Measurements from ENCODE around the gene DCLK3.

Gene DCLK3

GRCh38 chr3:36769926-36770325 lies 5.6 kb upstream of the DCLK3 start:
- DNase-seq (ENCODE audit: extremely low spot score, insufficient read length, low read depth) (no peak), FAIRE-seq (no peak)

DNA sequence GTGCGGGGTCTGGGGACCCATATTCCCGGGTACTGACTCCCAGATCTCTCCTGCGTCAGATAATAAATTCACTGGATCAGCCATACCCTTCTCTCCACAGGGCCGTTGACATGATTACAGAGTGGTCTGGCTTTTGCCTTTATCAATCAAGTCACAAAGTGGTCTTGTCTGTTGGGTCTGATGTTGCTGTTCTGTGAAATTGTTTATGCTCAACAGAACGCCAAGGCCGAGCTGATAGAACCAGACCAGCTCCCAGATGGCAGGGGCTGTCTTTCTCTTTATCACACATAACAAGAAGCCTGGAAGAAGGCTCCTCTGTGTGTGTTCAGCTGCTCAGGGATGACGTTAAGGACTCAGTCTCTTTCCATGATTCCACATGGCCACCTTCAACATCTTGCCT lies 751 bp upstream of the DCLK3 start:
- FAIRE-seq (no peak), DNase-seq (ENCODE audit: extremely low spot score, insufficient read length, low read depth) (no peak)

DNA sequence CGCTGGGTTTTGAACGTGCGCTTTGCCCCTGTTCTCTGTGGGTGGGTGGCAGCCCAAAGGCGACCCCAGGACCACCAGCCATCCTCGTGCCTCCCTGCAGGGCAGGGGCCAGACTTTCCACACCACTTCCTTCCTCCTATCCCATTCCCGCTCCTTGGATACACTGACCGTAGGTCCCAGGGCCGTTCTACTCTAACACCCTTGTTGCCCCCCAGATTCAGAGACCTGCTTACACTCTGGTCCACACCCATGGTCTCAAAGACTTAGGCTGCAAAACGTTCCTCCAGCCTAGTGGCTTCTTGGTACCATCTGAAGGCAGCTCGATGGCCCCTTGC lies 318 bp upstream of the DCLK3 start:
- FAIRE-seq: no peak
- DNase-seq (ENCODE audit: extremely low spot score, insufficient read length, low read depth): no peak

GRCh38 chr3:36762918-36763849 lies 1.2 kb downstream of the DCLK3 start:
- DNase-seq (ENCODE audit: extremely low spot score, insufficient read length, low read depth) (no peak), FAIRE-seq (no peak)

DNA sequence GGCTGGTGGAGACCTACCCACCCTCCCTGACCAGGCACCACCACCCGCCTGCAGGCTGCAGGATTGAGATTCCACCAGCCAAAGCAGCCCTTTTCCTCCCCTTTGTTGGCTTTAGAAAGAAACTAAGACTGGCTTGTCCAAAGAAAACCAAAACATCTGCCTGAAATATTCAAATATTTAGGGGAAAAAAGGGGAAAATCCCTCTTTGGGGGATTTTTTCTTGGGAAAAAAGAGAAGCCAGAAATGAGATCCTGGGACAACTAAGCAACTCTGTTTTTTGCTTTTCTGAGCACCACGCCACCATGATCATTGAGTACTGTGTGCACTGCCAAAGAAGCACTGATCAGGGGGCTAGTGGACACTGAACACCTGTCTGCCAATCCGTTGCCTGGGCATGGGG lies 2.6 kb downstream of the DCLK3 start:
- no peak for DNase-seq (ENCODE audit: extremely low spot score, insufficient read length, low read depth)
- no peak for FAIRE-seq

- FAIRE-seq (no peak), DNase-seq (ENCODE audit: extremely low spot score, insufficient read length, low read depth) (no peak)
These were observed 8.1 kb downstream of the DCLK3 start for GRCh38 chr3:36756269-36756668.

- FAIRE-seq (no peak), DNase-seq (ENCODE audit: extremely low spot score, insufficient read length, low read depth) (no peak)
These were observed 13.0 kb downstream of the DCLK3 start for GRCh38 chr3:36751326-36751725.

- FAIRE-seq: no peak
- no peak for DNase-seq (ENCODE audit: extremely low spot score, insufficient read length, low read depth)
These were observed 13.6 kb downstream of the DCLK3 start for GRCh38 chr3:36750737-36751136.

DNA sequence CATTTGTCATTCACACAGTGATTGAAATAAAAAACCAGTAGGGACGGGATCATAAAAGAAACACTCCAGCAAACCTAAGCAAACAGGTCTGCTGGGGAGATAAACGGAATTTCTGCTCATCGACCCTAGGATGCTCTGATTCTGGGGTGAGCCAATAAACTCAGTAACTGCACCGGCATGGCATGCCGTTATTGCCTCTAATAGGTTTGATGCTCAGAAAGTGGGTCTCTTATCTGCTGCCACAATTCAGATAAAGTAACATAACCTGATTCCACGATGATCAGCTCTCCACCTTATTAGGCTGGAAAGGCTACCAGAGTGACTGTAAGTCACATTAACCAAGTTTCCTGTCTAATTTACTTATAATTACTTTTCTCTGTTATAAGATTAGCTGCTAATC lies 19.6 kb downstream of the DCLK3 start:
- no peak for FAIRE-seq
- no peak for DNase-seq (ENCODE audit: extremely low spot score, insufficient read length, low read depth)

DNA sequence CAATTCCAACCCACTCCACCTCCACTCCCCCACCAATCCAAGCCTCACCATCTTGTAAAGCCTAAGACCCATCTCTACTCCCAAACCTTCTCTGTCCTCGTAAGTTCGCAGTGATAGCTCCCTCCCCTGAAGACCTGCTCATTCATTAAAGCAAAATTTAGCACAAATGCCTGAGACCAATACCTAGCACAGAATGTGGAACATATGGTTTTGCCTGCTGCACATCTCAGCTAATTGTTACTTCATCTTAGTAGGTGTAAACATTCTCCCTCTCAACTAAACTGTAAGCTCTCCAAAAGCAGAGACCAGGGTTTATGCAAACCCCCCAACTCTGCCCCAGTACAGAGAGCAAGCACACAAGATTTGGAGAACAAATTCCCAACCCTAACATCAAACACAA lies 20.5 kb downstream of the DCLK3 start:
- no peak for DNase-seq (ENCODE audit: extremely low spot score, insufficient read length, low read depth)
- no peak for FAIRE-seq

DNA sequence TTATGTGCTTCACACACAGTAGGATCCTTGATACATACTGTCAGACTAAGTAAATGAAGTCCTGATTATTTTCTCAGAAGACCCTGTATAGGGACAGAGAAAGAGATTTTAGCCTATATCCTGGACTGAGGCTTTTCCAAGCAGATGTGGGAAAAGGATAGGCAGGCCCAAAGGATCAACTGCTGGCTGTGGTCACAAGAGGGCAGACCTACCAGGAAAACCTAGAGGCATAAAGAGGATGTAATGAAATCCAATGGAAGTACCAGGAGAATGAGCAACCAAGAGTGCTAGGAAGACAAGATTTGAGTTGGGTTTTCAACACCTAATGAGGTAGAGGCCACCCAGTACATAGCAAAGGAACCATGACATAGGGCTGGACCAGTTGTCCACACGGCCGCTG lies 23.1 kb downstream of the DCLK3 start:
- DNase-seq (ENCODE audit: extremely low spot score, insufficient read length, low read depth) (no peak), FAIRE-seq (no peak)

- DNase-seq (ENCODE audit: extremely low spot score, insufficient read length, low read depth) (no peak), FAIRE-seq (no peak)
These were observed 23.6 kb downstream of the DCLK3 start for GRCh38 chr3:36740787-36741186.

DNA sequence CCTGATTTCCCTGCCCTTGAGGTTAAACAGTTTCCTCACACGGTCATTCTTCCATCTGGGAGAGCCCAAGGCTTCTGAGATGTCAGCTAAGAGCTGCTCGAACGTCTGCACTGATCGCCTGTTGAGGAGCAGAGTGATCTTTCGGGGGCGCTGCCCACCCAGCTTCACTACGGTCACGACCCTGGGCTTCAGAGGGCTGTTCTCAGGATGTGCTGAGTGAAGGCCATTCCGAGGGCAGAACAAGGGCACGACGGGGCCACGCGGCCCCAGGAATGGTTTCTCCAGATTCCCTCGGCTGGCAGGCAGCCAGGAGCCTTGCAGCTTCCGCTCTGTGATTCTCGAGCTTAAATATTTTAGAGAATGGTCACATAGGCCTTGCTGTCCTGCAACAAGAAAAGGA lies 25.7 kb downstream of the DCLK3 start:
- DNase-seq (ENCODE audit: extremely low spot score, insufficient read length, low read depth) (no peak), FAIRE-seq (no peak)

- DNase-seq (ENCODE audit: extremely low spot score, insufficient read length, low read depth) (no peak), FAIRE-seq (no peak)
These were observed 28.1 kb downstream of the DCLK3 start for GRCh38 chr3:36736301-36736700.

DNA sequence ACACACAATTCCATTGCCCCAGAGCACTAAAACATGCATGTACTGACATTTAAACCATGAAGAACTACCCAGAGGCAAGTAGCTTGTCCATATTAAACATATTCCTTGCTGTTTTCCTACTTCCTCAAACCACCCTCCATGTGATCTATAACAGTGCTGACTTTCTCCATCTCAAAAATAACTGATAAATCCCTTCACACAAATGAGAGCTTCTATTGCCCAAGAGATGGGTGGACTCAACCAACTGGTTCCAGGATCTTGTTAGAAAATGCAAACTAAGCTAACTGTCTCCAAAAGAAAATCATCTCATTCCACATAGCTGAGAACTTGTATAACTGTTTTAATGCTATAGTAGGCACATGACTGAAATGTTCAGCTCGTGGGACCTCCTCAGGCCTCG lies 29.6 kb downstream of the DCLK3 start:
- FAIRE-seq: no peak
- DNase-seq (ENCODE audit: extremely low spot score, insufficient read length, low read depth): no peak

GRCh38 chr3:36733723-36734122 lies 30.6 kb downstream of the DCLK3 start:
- FAIRE-seq: no peak

DNA sequence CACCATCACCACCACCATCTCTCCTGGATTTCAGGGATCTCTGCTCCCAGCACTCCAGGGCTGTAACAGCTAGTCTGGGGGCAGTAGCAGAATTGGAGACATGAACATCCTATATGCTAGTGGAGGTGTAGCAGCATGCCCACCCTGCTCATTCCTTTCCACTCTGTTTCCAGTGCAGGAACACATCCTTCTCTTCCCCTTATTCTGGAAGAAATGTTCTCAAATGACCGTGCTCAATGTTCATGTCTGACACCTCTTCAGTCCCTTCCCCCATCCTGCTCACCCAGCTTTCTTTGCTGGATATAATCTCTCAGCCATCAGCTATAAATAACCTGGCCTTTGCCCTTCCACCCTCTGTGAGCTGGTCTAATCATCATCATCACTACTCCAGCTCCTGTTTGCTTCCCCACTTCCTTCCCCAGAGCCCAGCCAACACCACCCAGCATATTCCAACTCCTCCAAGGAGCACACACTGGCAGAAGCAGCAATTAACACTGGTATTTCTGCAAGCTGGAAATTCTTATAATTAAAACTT lies 31.1 kb downstream of the DCLK3 start:
- DNase-seq (ENCODE audit: extremely low spot score, insufficient read length, low read depth) (no peak), FAIRE-seq (no peak)

More at GRCh38 chr3:36733723-36734122, 30.6 kb downstream of the DCLK3 start:
- no peak for DNase-seq (ENCODE audit: extremely low spot score, insufficient read length, low read depth)

- DNase-seq (ENCODE audit: extremely low spot score, insufficient read length, low read depth) (no peak), FAIRE-seq (no peak)
These were observed 33.4 kb downstream of the DCLK3 start for GRCh38 chr3:36730966-36731365.

GRCh38 chr3:36729204-36730056 lies 34.9 kb downstream of the DCLK3 start:
- DNase-seq (ENCODE audit: extremely low spot score, insufficient read length, low read depth): peak; percentile 18
- FAIRE-seq: peak; percentile 64

- no peak for DNase-seq (ENCODE audit: extremely low spot score, insufficient read length, low read depth)
- FAIRE-seq: no peak
These were observed 49.8 kb downstream of the DCLK3 start for GRCh38 chr3:36714343-36715086.
